ENCODE measurements around the gene LCN2.
"Not testable (repeated sequence)": the region's sequence is repeated elsewhere in the genome, so short reads cannot be mapped to it uniquely, and the experiment has no call there.

LCN2 gene

GRCh38 chr9:128124873-128125579, 24.2 kb upstream of the LCN2 start:
- no peak overlapping the region for H3K4me3 ChIP-seq (ENCODE audit: low read depth, low read length)
- DNase-seq (ENCODE audit: low read depth) = peak; percentile 10

GRCh38 chr9:128125580-128126354, 23.5 kb upstream of the LCN2 start:
- peak overlapping the region; percentile 5 for H3K4me3 ChIP-seq (ENCODE audit: low read depth, low read length)
- DNase-seq (ENCODE audit: low read depth) = peak; percentile 12

DNA sequence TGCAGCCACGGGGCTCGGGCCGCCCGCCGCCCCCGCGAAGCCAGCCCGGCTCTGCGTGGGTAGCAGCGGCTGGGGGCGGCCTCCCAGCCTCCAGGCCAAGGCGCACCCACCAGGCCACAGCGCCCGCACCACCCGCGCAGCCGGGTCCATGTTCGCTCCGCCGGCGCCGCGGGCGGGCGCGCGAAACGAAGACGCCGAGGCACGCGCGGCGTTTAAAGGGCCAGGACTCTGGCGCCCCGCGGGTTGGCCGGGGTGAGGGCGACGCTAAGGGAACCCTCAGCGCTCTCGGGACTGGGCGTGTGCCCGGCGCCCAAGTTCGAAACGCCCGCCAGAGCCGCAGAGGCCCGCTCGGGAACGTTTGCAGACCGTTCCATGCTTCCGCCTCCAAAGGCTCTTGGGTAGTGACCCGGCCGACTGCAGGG, 21.7 kb upstream of the LCN2 start, which contains the start of gene PTGES2:
Gene PTGES2, minus strand, starts transcription at position 162 of the 422 bp plus-strand sequence. Its CDS starts 12 bp downstream, at position 150.
- H3K4me3 ChIP-seq (ENCODE audit: low read depth, low read length) = peak within 1 kb of the TSS; percentile 73
- peak; percentile 52 for DNase-seq (ENCODE audit: low read depth)

- DNase-seq (ENCODE audit: low read depth) = peak; percentile 67
- H3K4me3 ChIP-seq (ENCODE audit: low read depth, low read length) = peak overlapping the region; percentile 73
Observed at GRCh38 chr9:128127990-128128835, 21.0 kb upstream of the LCN2 start.

DNA sequence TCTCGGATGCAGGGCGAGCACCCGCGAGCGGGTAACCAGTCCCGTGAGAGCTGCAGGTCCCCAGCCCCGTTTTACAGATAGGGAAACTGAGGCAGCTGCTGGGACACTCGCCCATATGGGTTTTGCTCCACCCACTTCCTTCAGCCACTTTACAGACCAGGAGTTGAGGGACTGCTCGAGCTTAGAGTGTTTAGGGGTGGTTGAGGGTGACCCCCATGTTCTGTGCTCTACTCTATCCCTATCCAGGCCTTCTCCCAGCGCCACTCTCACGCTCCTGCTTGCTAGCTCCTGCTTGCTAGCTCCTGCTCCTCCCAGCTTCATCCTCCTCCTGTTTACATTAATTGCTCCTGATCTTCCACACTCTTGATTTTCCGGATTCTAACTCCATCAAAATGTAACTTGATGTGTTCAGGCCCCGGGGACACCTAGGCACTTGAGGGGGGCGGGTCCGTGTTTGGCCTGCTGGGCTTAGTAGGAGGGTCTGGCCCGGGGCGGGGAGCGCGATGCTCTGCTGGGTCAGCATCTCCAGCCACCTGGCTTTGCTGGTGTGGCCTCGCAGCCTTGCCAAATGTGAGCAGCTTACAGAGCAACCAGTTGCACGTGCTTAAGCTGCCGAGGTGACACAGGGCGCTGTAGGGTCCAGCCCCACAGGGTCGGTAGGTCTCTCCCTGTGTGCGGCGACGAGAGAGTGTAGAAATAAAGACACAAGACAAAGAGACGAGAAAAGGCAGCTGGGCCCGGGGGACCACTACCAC, 20.2 kb upstream of the LCN2 start:
- H3K4me3 ChIP-seq (ENCODE audit: low read depth, low read length) = peak overlapping the region; percentile 73
- no peak for DNase-seq (ENCODE audit: low read depth)

DNA sequence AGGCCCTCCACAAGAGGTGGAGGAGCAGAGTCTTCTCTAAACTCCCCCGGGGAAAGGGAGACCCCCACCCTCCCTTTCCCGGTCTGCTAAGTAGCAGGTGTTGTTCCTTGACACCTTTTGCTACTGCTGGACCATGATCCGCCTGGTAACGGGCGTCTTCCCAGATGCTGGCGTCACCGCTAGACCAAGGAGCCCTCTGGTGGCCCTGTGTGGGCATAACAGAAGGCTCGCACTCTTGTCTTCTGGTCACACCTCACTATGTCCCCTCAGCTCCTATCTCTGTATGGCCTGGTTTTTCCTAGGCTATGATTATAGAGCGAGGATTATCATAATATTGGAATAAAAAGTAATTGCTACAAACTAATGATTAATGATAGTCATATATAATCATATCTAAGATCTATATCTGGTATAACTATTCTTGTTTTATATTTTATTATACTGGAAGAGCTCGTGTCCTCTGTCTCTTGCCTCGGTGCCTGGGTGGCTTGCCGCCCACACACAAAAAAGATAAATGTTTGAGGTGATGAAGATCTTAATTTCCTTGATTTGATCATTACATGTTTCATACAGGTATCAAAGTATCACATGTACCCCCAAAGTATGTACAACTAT, 19.2 kb upstream of the LCN2 start:
- not testable (repeated sequence) for DNase-seq (ENCODE audit: low read depth)

GRCh38 chr9:128130651-128131050, 18.6 kb upstream of the LCN2 start:
- H3K4me3 ChIP-seq (ENCODE audit: low read depth, low read length) = not testable (repeated sequence)

More for the DNA sequence above, 19.2 kb upstream of the LCN2 start:
- not testable (repeated sequence) for H3K4me3 ChIP-seq (ENCODE audit: low read depth, low read length)

DNA sequence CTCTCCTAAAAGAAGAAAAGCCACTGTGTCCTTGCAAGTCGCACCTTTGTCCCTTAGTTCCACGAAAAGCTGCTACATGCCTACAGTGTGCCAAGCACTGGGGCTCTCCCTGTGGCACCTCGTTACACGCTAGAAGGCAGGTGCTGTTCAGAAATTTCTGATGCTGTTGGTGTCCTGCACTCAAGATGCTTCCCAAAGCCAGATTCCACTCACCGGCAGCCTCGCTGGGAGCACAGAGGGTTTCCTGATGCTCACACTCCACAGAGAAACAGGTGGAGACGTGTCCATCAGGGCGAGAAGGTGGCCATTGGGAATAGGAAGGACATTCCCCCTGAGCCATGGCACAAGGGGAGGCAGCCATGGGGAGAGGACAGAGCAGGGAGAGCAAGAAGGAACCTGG, 17.9 kb upstream of the LCN2 start:
- DNase-seq (ENCODE audit: low read depth); H3K4me3 ChIP-seq (ENCODE audit: low read depth, low read length): not testable (repeated sequence)

More at GRCh38 chr9:128130651-128131050, 18.6 kb upstream of the LCN2 start:
- DNase-seq (ENCODE audit: low read depth) = not testable (repeated sequence)

GRCh38 chr9:128132139-128132538, 17.1 kb upstream of the LCN2 start:
- H3K4me3 ChIP-seq (ENCODE audit: low read depth, low read length); DNase-seq (ENCODE audit: low read depth): not testable (repeated sequence)

DNA sequence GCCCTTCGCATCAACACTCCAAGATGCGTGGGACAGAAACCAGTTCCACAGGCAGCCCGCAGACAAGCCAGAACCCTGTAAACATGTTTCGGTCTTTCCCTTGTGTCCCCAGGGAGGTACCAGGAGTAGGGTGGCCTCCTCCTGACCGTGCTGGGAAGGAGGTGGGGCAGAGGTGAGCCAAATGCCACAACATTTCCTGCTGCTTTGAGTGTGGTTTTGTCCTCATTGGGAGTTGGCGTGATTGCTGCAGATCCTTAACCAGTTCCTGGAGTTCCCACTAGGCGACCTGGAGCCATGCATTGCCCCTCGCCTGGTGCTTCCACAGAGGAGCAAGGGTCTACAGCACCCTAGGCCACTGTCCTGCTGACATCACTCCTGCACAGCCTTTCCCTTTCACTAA, 13.7 kb upstream of the LCN2 start:
- not testable (repeated sequence) for DNase-seq (ENCODE audit: low read depth); H3K4me3 ChIP-seq (ENCODE audit: low read depth, low read length)

DNA sequence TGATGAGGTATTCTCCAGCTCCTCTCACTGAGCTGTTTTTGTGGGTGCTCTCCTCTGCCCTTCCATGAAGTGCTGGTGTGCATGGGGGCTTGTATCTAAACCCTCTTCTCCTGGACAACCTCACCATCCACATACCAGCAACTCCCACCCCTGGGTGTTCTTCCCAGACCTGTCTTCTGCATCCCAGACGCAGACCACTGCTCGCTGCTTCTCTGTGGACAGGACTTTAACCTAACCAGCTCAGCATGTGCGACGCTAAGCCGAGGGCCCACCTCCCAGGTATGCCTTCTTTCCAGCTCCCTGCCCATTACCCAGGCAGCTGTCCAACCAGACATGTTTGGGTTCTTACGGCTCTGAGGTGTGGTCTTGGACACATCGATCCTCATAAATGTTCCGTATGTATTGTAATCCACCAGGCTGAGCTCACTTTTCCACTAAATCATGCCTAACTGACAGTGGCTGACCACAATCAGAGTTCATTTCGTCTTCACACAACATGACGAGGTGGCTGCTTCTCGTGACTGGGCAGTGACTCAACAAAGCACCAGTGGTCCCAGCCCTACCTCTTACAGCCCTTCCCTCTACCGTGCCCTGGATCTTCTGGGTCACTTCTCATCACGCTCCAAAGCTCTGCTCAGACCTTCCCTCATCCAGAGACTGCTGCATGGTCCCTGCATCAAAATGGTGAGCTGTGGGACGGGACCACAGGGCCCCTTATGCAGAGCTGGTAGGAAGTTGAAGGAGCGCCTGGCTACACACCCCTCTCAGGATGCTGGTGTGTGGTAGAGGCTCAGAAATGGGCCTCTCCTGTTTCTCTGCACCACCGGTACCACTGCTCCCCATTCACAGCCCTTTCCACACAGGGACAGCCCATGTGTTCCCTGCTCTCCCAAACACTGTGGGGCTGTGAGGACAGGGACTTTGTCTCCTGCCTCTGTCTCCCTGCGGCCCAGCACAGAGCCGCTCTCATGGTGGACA, 12.1 kb upstream of the LCN2 start:
- H3K4me3 ChIP-seq (ENCODE audit: low read depth, low read length) = no peak overlapping the region
- DNase-seq (ENCODE audit: low read depth) = peak; percentile 18

DNA sequence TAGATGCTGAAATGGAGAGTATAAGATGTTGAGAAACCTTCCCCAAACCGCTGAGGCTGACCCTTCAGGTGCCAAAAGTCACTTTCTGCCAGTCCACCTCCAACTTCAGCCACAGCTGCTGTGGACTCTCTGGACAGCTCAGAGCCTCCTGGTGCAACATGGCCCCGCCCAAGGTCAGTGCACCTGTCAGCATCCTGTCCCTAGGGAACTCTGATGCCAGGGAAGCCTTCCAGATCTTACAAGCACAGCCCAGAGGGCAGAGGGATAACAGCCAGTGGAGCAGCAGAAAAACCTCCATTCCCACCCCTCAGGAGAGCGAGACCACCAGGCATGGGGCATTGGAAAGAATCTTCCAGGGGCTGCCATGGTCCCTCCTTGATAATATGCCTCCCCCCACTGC, 11.3 kb upstream of the LCN2 start:
- DNase-seq (ENCODE audit: low read depth) = no peak
- H3K4me3 ChIP-seq (ENCODE audit: low read depth, low read length) = no peak overlapping the region

- H3K4me3 ChIP-seq (ENCODE audit: low read depth, low read length) = no peak overlapping the region
- DNase-seq (ENCODE audit: low read depth) = no peak
Observed at GRCh38 chr9:128139621-128140020, 9.6 kb upstream of the LCN2 start.

GRCh38 chr9:128141604-128142003, 7.6 kb upstream of the LCN2 start:
- H3K4me3 ChIP-seq (ENCODE audit: low read depth, low read length) = no peak overlapping the region

DNA sequence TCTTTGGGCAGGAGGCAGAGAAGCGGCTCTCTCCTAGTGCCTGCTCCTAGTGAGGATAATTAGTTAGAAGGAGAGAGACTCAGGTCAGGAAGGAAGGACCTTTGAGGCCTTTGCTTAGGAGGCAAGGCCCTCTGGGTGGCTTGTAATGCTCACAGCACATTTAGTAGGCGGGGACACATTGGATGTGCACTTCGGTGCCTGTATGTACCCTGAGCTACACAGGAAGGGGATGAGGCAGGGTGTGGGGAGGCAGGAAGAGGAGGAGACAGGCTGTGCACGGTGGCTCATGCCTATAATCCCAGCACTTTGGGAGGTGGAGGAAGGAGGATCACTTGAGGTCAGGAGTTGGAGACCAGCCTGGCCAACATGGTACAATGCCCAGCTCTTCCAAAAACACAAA, 7.2 kb upstream of the LCN2 start:
- DNase-seq (ENCODE audit: low read depth) = no peak
- no peak overlapping the region for H3K4me3 ChIP-seq (ENCODE audit: low read depth, low read length)

More at GRCh38 chr9:128141604-128142003, 7.6 kb upstream of the LCN2 start:
- DNase-seq (ENCODE audit: low read depth) = no peak

DNA sequence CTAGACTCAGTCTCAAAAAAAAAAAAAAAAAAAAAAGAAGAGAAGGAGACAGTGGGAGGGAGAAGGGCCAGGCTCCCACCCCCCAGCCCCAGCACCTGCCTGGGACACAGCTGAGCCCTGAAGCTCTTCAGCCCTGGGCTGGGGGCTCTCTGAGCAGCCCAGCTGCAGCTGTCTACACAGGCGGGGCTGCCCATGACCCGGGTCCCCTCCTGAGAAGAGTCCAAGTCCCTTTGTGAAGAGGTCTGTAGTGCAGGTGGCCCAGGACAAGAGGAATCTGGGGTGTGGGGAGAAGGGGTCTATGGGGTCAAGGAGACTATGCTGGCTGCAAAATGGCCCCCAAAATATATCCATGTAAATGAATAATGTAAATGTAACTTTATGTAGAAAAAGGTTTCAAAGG, 6.7 kb upstream of the LCN2 start:
- H3K4me3 ChIP-seq (ENCODE audit: low read depth, low read length) = no peak overlapping the region
- no peak for DNase-seq (ENCODE audit: low read depth)

- no peak for DNase-seq (ENCODE audit: low read depth)
- no peak overlapping the region for H3K4me3 ChIP-seq (ENCODE audit: low read depth, low read length)
Observed at GRCh38 chr9:128143525-128144238, 5.6 kb upstream of the LCN2 start.

Data from skeletal muscle cell (primary cell).